ENCODE measurements around the gene PTPN22.

PTPN22 gene

DNA sequence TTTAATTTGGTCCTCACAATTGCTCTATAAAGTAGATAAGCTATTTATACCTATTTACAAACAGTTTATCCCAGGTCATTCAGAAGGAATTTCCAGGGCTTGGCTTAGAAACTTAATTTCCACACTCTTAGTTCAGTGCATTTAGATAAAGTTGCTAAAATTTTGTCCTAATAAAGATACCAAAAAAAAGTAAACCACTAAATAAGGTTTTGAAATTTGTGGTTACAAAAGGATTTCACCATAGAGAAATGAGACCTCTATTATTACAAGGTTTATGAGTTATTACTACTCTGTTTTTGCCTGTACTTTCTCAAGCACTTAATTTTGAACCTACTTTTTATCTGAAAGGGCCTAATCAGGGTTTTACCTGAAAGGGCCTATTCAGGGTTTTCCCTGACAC, 22.4 kb downstream of the PTPN22 start:
- DNase-seq (ENCODE audit: low read depth) = peak; percentile 12
- TF ChIP-seq MYC (IDR thresholded peaks at IDR 0.05; ENCODE audit: low read depth, low read length) (no peak), CTCF (IDR thresholded peaks at IDR 0.05; ENCODE audit: low read depth, low read length) (no peak), POLR2A (IDR thresholded peaks at IDR 0.05; ENCODE audit: extremely low read depth, insufficient read length) (no peak)
- TF ChIP-seq, protein P1, sequence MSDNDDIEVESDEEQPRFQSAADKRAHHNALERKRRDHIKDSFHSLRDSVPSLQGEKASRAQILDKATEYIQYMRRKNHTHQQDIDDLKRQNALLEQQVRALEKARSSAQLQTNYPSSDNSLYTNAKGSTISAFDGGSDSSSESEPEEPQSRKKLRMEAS (IDR thresholded peaks at IDR 0.05; ENCODE audit: low read depth, low read length) = no peak
- no peak overlapping the region for H3K4me3 ChIP-seq (ENCODE audit: low read depth, low read length)

- TF ChIP-seq POLR2A (IDR thresholded peaks at IDR 0.05; ENCODE audit: extremely low read depth, insufficient read length) (no peak), MYC (IDR thresholded peaks at IDR 0.05; ENCODE audit: low read depth, low read length) (no peak), CTCF (IDR thresholded peaks at IDR 0.05; ENCODE audit: low read depth, low read length) (no peak)
- TF ChIP-seq, protein P1 (IDR thresholded peaks at IDR 0.05; ENCODE audit: low read depth, low read length) = no peak
- no peak overlapping the region for H3K4me3 ChIP-seq (ENCODE audit: low read depth, low read length)
- DNase-seq (ENCODE audit: low read depth) = peak; percentile 9
Measured at GRCh38 chr1:113846391-113847035, 25.0 kb downstream of the PTPN22 start.

- no peak for DNase-seq (ENCODE audit: low read depth)
- TF ChIP-seq MYC (IDR thresholded peaks at IDR 0.05; ENCODE audit: low read depth, low read length) (no peak), CTCF (IDR thresholded peaks at IDR 0.05; ENCODE audit: low read depth, low read length) (no peak), POLR2A (IDR thresholded peaks at IDR 0.05; ENCODE audit: extremely low read depth, insufficient read length) (no peak)
- TF ChIP-seq, protein P1 (IDR thresholded peaks at IDR 0.05; ENCODE audit: low read depth, low read length) = no peak
- H3K4me3 ChIP-seq (ENCODE audit: low read depth, low read length) = no peak overlapping the region
Measured at GRCh38 chr1:113836534-113836933, 35.0 kb downstream of the PTPN22 start.

DNA sequence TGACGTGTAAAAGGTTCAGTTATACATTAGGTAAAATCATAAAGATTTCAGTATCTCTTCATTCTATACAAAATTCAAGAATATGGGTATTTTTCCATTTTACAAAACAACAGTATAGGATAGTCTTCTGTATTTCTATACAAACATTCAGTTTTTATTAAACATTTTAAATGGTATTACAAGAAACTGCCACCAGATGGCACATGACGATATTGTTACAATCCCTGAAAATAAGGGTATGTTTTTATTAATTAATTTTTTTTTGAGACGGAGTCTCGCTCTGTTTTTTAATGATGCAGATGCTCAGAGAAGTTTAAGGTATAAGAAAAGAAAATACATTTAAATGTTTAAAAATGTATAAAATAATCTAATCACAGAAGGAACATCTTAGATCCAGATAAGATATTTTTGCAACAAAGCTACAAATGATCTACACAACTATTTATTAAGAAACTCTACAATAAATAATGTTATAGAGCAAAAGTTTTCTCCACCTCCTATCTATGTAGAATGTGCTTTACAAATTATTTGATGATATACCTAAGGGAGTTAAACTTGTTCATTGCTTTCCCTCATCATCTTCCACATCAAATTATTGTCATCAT, 35.7 kb downstream of the PTPN22 start:
- no peak overlapping the region for H3K4me3 ChIP-seq (ENCODE audit: low read depth, low read length)

DNA sequence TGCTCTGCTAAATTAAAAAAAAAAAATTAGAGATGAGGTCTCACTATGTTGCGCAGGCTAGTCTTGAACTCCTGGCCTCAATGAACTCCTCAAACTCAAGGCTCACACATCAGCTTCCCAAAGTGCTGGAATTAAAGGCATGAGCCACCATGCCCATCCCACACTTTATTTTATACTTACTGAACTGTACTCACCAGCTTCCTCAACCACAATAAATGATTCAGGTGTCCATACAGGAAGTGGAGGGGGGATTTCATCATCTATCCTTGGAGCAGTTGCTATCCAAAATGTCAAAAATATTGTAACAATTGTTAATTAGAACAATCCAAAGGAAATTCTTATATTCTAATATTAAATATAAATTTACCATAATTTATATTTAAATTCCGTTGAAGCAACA, 36.8 kb downstream of the PTPN22 start:
- TF ChIP-seq POLR2A (IDR thresholded peaks at IDR 0.05; ENCODE audit: extremely low read depth, insufficient read length) (no peak), MYC (IDR thresholded peaks at IDR 0.05; ENCODE audit: low read depth, low read length) (no peak), CTCF (IDR thresholded peaks at IDR 0.05; ENCODE audit: low read depth, low read length) (no peak)
- TF ChIP-seq, protein P1 (IDR thresholded peaks at IDR 0.05; ENCODE audit: low read depth, low read length) = no peak
- DNase-seq (ENCODE audit: low read depth) = no peak

More for the DNA sequence above, 35.7 kb downstream of the PTPN22 start:
- DNase-seq (ENCODE audit: low read depth) = peak; percentile 64
- TF ChIP-seq CTCF (IDR thresholded peaks at IDR 0.05; ENCODE audit: low read depth, low read length) (no peak), POLR2A (IDR thresholded peaks at IDR 0.05; ENCODE audit: extremely low read depth, insufficient read length) (no peak), MYC (IDR thresholded peaks at IDR 0.05; ENCODE audit: low read depth, low read length) (no peak)
- TF ChIP-seq, protein P1 (IDR thresholded peaks at IDR 0.05; ENCODE audit: low read depth, low read length) = no peak

More for the DNA sequence above, 36.8 kb downstream of the PTPN22 start:
- no peak overlapping the region for H3K4me3 ChIP-seq (ENCODE audit: low read depth, low read length)

Measured in NB4 (cell line).